Measurements from ENCODE around the gene CRELD1.

CRELD1 gene

GRCh38 chr3:9913601-9914000, 20.0 kb upstream of the CRELD1 start:
- in situ Hi-C loops (cut with HindIII; ENCODE audit: low sequenced_read_pairs): no loop called here
- no peak for TF ChIP-seq CTCF (IDR thresholded peaks at IDR 0.05; ENCODE audit: low read depth, low read length, missing control alignments)
- DNase-seq (ENCODE audit: low read depth): no peak
- H3K4me3 ChIP-seq (ENCODE audit: low read depth, low read length): no peak overlapping the region

- in situ Hi-C loops (cut with HindIII; ENCODE audit: low sequenced_read_pairs): no loop called here
- no peak overlapping the region for H3K4me3 ChIP-seq (ENCODE audit: low read depth, low read length)
- TF ChIP-seq CTCF (IDR thresholded peaks at IDR 0.05; ENCODE audit: low read depth, low read length, missing control alignments): no peak
- DNase-seq (ENCODE audit: low read depth): no peak
Observed at GRCh38 chr3:9914011-9914410, 19.6 kb upstream of the CRELD1 start.

- in situ Hi-C loops (cut with HindIII; ENCODE audit: low sequenced_read_pairs): no loop called here
- peak overlapping the region; percentile 38 for H3K4me3 ChIP-seq (ENCODE audit: low read depth, low read length)
Observed at GRCh38 chr3:9914559-9915253, 18.9 kb upstream of the CRELD1 start.

GRCh38 chr3:9915254-9916141, 18.1 kb upstream of the CRELD1 start:
- no peak for DNase-seq (ENCODE audit: low read depth)
- peak overlapping the region; percentile 38 for H3K4me3 ChIP-seq (ENCODE audit: low read depth, low read length)
- in situ Hi-C loops (cut with HindIII; ENCODE audit: low sequenced_read_pairs): no loop called here
- peak; percentile 44 for TF ChIP-seq CTCF (IDR thresholded peaks at IDR 0.05; ENCODE audit: low read depth, low read length, missing control alignments)

More at GRCh38 chr3:9914559-9915253, 18.9 kb upstream of the CRELD1 start:
- no peak for DNase-seq (ENCODE audit: low read depth)
- TF ChIP-seq CTCF (IDR thresholded peaks at IDR 0.05; ENCODE audit: low read depth, low read length, missing control alignments): no peak

GRCh38 chr3:9916346-9916733, 17.3 kb upstream of the CRELD1 start:
- H3K4me3 ChIP-seq (ENCODE audit: low read depth, low read length): peak overlapping the region; percentile 48
- no peak for TF ChIP-seq CTCF (IDR thresholded peaks at IDR 0.05; ENCODE audit: low read depth, low read length, missing control alignments)
- no peak for DNase-seq (ENCODE audit: low read depth)
- in situ Hi-C loops (cut with HindIII; ENCODE audit: low sequenced_read_pairs): no loop called here

- in situ Hi-C loops (cut with HindIII; ENCODE audit: low sequenced_read_pairs): no loop called here
- peak; percentile 57 for DNase-seq (ENCODE audit: low read depth)
- TF ChIP-seq CTCF (IDR thresholded peaks at IDR 0.05; ENCODE audit: low read depth, low read length, missing control alignments): no peak
- peak within 1 kb of the TSS; percentile 48 for H3K4me3 ChIP-seq (ENCODE audit: low read depth, low read length)
Observed at GRCh38 chr3:9916734-9917680, 16.6 kb upstream of the CRELD1 start, which contains the start of gene IL17RC. Gene IL17RC (plus strand): TSS chr3:9917098. CDS start chr3:9917316, 218 bp downstream.
